ENCODE measurements around the gene MKRN2.
"Not testable (repeated sequence)": the region's sequence is repeated elsewhere in the genome, so short reads cannot be mapped to it uniquely, and the experiment has no call there.

MKRN2 gene

DNA sequence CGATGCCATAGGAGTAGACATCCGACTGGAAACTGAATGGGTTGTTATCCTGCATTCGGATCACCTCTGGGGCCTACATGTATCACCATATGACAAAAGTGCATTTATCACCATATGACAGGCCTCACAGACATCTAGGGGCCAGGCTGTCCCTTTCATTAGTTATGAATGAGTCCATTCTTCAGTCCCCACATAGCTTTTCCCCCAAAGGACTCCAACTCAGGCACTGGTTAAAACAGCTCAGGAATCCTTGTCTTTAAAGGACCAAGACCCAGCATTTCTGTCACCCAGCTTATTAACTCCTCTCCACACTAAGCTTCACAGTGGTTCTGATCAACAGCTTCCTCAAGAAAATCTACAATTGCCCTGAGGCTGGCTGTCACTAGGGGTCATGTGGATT lies 28.3 kb downstream of the MKRN2 start:
- DNase-seq (ENCODE audit: low spot score) = no peak
- no peak for FAIRE-seq

GRCh38 chr3:12585970-12586369 lies 29.1 kb downstream of the MKRN2 start:
- no peak for FAIRE-seq

DNA sequence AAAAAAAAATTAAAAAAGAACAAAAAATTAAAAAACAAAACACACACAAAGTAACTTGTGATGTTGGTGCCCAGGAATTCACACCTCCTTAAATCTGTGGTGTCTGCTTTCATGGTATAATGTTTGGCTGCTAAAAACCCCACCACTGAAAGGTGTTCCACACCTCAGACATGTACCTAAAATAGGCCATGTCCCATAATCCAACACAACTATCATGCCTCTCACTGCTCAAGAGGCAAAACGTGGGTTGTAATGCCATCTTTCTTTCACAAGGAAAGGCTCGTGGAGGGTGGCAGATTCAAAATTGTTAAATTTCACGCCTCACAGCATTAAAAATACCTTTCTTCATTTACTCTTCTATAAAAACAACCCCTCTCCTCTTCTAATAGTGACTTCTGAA lies 29.5 kb downstream of the MKRN2 start:
- DNase-seq (ENCODE audit: low spot score) (no peak), FAIRE-seq (no peak)

More at GRCh38 chr3:12585970-12586369, 29.1 kb downstream of the MKRN2 start:
- DNase-seq (ENCODE audit: low spot score) = no peak

- DNase-seq (ENCODE audit: low spot score) = no peak
- FAIRE-seq = no peak
These were observed 31.4 kb downstream of the MKRN2 start for GRCh38 chr3:12588039-12589009.

DNA sequence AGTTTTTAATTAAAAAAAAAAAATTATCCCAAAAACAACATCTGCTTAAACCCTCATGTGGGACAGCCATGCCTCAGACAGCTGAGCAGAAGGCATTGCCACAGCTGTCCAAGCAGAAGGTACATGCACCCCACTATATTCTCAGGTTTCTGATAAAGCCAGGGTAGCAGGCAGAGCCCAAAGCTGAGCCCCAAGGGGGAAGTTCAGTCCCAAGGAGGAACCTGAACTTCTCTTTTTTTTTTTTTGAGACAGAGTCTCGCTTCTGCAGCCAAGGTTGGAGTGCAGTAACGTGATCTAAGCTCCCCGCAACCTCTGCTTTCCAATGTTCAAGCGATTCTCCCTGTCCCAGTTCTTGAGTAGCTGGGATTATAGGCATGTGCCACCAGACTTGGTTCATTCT lies 33.2 kb downstream of the MKRN2 start:
- FAIRE-seq = no peak
- no peak for DNase-seq (ENCODE audit: low spot score)

GRCh38 chr3:12591456-12591855 lies 34.6 kb downstream of the MKRN2 start:
- DNase-seq (ENCODE audit: low spot score) (no peak), FAIRE-seq (no peak)

DNA sequence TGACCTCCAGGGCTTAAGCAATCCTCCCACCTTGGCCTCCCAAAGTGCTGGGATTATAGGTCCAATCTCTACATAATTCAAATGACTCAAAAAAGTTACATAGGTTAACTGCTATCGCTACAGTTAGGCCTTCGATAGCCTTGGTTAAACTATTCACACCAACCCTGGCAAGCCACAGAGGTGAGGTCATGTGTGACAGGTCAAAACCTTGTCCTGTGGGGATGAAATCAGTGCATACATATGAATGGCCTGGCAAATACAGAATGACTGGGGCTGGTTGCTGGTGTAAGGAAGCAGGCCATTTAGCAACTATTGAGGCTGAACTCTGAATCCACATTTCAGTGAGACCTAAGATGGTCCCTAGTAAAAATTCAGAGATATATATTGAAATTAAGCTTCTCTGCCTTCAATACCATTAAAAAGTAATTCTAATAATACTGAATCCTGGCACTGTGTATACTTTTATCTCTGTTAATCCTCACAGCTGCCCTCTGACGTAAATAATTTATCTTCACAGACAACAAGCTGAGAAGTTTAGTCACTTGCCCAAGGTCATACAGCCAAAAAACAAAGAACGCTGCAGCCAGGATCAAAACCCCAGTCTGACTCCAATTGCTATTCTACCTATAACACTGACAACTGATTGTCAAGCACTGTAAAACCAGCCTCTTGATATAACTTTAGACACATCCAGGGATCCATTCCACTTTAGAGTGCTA lies 35.3 kb downstream of the MKRN2 start:
- DNase-seq (ENCODE audit: low spot score) = no peak
- FAIRE-seq = no peak

DNA sequence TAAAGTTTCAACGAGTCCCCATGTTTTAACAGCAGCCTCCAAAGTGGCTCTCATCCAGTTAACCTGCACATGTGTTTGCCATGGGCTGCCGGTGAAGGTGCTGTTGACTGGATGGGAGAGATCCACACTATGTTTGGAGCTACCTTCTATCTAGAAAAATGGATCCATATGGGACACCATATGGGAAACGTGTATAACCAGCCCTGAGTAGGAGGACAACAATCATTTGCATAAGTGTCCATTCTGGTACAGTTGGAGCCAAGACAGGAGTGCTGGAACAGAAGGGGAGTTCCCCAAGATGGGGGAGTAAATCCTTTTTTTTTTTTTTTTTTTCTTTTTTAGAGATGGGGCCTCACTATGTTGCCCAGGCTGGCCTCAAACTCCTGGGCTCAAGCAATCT lies 36.6 kb downstream of the MKRN2 start:
- no peak for FAIRE-seq
- no peak for DNase-seq (ENCODE audit: low spot score)

DNA sequence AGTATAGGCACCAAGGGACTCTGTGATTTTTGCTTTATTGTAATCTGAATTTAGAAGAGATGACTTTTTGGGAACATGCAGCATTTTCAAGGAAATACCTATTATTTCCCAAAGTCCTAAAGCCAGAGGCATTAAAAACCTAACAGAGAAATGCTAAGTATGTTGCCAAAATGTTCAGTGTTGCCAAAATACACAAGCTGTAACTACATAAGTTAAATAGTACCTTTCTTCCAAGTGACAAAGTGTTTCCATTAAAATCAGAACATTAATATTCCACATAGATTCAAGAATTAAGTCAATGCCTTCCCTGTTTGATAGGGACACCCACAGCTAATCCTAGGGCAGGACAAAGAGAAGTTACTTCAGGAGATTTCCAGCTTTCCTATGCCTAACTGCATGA lies 42.0 kb downstream of the MKRN2 start:
- FAIRE-seq (no peak), DNase-seq (ENCODE audit: low spot score) (no peak)

- FAIRE-seq = no peak
These were observed 44.2 kb downstream of the MKRN2 start for GRCh38 chr3:12601072-12601471.

GRCh38 chr3:12603969-12604368 lies 47.1 kb downstream of the MKRN2 start:
- no peak for DNase-seq (ENCODE audit: low spot score)
- no peak for FAIRE-seq

More at GRCh38 chr3:12601072-12601471, 44.2 kb downstream of the MKRN2 start:
- no peak for DNase-seq (ENCODE audit: low spot score)

DNA sequence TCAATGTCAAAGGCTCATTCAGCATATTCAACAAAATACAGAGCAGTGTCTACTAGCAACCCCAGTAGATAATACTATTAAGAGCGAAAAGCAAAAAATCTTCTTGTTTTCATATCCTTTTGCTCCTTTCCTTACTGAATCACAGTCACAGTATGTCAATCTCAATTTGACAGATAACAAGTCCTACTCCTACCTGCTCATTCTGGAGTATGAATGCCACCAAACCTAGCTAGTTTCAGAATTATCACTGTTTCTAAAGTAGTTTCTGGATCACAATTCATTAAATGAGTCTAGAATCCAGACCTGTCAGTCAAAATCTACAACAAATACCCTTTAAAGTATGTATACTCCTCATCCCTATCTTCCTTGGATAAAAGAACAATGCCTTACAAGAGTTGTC lies 51.5 kb downstream of the MKRN2 start:
- DNase-seq (ENCODE audit: low spot score) (no peak), FAIRE-seq (peak; percentile 42)

- no peak for DNase-seq (ENCODE audit: low spot score)
- FAIRE-seq = no peak
These were observed 54.2 kb downstream of the MKRN2 start for GRCh38 chr3:12611117-12611516.

DNA sequence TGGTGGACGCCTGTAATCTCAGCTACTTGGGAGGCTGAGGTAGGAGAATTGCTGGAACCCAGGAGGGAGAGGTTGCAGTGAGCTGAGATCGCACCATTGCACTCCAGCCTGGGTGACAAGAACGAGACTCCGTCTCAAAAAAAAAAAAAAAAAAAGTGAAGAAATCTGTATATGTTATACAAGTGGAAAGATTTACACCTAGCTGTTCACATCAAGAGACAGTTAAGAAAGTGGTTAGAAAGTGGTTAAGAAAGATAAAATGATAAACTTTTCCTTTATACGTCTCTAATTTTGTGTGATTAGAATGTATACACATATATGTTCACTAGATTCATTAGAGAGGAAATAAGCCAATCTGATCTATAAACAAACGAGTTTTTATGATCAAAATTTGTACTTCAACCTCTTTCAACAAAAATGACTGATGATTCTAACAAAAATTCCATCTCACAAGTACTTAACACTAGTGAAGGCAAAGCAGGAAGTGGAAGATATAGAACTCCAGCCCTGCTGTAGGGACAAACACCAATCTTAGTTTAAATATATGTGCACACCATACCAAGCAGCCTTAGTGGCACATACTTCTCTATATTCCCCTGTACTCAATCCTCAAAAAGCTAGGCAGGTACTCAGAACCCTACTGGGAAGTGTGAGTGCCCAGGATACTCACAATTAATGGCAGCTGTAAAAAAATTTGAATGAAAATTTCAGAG lies 55.8 kb downstream of the MKRN2 start:
- FAIRE-seq = no peak
- DNase-seq (ENCODE audit: low spot score) = no peak

- FAIRE-seq (no peak), DNase-seq (ENCODE audit: low spot score) (no peak)
These were observed 56.4 kb downstream of the MKRN2 start for GRCh38 chr3:12613250-12613649.

GRCh38 chr3:12615266-12615665 lies 58.4 kb downstream of the MKRN2 start:
- FAIRE-seq (no peak), DNase-seq (ENCODE audit: low spot score) (no peak)

GRCh38 chr3:12618426-12618825 lies 61.5 kb downstream of the MKRN2 start:
- FAIRE-seq (no peak), DNase-seq (ENCODE audit: low spot score) (no peak)

DNA sequence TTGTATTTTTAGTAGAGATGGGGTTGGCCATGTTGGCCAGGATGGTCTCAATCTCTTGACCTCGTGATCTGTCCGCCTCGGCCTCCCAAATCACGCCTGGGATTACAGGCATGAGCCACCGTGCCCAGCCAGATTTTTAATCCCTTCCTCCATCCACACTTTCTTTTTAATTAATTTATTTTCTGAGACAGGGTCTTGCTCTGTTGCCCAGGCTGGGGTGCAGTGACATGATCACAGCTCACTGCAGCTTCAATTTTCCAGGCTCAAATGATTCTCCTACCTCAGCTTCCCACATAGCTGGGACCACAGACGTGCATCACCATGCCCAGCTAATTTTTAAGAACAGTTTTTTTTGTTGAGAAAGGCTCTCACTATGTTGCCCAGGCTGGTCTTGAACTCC lies 63.4 kb downstream of the MKRN2 start:
- FAIRE-seq = no peak
- no peak for DNase-seq (ENCODE audit: low spot score)

DNA sequence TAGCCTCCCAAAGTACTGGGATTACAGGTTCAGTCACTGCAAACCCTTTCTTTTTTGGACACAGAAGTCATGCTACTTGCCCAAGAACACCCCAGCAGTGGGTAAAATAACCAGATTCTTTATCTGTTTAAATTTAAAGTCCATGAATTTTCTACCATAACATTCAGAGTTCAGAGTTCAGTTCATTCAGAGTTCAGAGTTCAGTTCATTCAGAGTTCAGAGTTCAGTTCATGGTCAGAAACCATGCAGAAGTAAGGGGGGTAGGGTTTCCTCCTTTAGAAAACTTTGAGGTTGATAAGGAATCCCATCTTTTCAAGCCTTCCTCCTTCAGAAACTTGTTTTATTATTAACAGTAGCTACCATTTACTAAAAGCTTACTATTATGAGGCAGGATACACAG lies 63.8 kb downstream of the MKRN2 start:
- no peak for FAIRE-seq

GRCh38 chr3:12622335-12622734 lies 65.4 kb downstream of the MKRN2 start:
- no peak for FAIRE-seq
- no peak for DNase-seq (ENCODE audit: low spot score)

More for the DNA sequence above, 63.8 kb downstream of the MKRN2 start:
- no peak for DNase-seq (ENCODE audit: low spot score)

- FAIRE-seq (no peak), DNase-seq (ENCODE audit: low spot score) (no peak)
These were observed 67.2 kb downstream of the MKRN2 start for GRCh38 chr3:12624056-12624455.

- DNase-seq (ENCODE audit: low spot score); FAIRE-seq: not testable (repeated sequence)
These were observed 68.1 kb downstream of the MKRN2 start for GRCh38 chr3:12624964-12625363.
